Measurements from ENCODE around the gene EFCAB9.

GRCh38 chr5:172160506-172160905 is 33.5 kb upstream of the EFCAB9 start:
- no peak for TF ChIP-seq ZFX (IDR thresholded peaks at IDR 0.05)
- no peak for TF ChIP-seq CTCF (conservative IDR thresholded peaks at IDR 0.05)

All from C4-2B (cell line).